GM12878 (cell line): ENCODE results near the gene RRP36. TPM values are rescaled to one million over a fixed set of nuclear protein-coding genes. Genes with fewer than 3 reads are reported as not detected.
A peak's percentile ranks its signal among the peaks of the same experiment; 100 is the strongest.

Source experiments
- ATF7 ChIP-seq: fragments of 450-650 bp; IDR thresholded peaks from 2 replicates; pipeline ENCODE4 v1.6.1; 2016; ENCODE audit warnings: low read depth, mild to moderate bottlenecking
- BMI1 ChIP-seq: fragments of 450-650 bp; IDR thresholded peaks from 2 replicates; pipeline ENCODE4 v1.6.1; 2016; ENCODE audit warnings: mild to moderate bottlenecking, moderate library complexity, borderline replicate concordance
- CHD2 ChIP-seq: IDR thresholded peaks from 2 replicates; pipeline ENCODE4 v1.6.1; 2011; ENCODE audit warnings: low read depth, low read length, improper control_type of control experiment, borderline replicate concordance
- E2F8 ChIP-seq: fragments of 450-650 bp; IDR thresholded peaks from 2 replicates; pipeline ENCODE4 v1.6.1; 2018; ENCODE audit warnings: mild to moderate bottlenecking, low read depth, moderate library complexity; ENCODE audit not compliant: partially characterized antibody
- EP300 ChIP-seq, 2 experiments: fragments of 150-350 bp in 1 of 2; IDR thresholded peaks; 2 replicates each; pipeline ENCODE4 v1.6.1; 2011 to 2012; ENCODE audit warnings: low read depth in 2 of 2, low read length in 2 of 2, borderline replicate concordance in 1 of 2, improper control_type of control experiment in 1 of 2, inconsistent platforms in 1 of 2; ENCODE audit not compliant: control insufficient read depth in 1 of 2
- GABPA ChIP-seq: IDR thresholded peaks from 2 replicates; pipeline ENCODE4 v1.6.1; 2014; ENCODE audit warnings: antibody characterized with exemption, low read depth, mild to moderate bottlenecking, inconsistent platforms
- GATAD2B ChIP-seq: fragments of 450-650 bp; conservative IDR thresholded peaks from 2 replicates; pipeline ENCODE4 v1.6.1; 2017; ENCODE audit warnings: low read depth, mild to moderate bottlenecking, moderate library complexity
- HCFC1 ChIP-seq: fragments of 150-350 bp; IDR thresholded peaks from 2 replicates; pipeline ENCODE4 v1.6.1; 2014; ENCODE audit warnings: low read length
- JUND ChIP-seq: IDR thresholded peaks from 2 replicates; pipeline ENCODE4 v1.6.1; 2012; ENCODE audit warnings: low read depth, mild to moderate bottlenecking, low read length, improper control_type of control experiment, moderate library complexity
- MTA2 ChIP-seq: fragments of 450-650 bp; IDR thresholded peaks from 2 replicates; pipeline ENCODE4 v1.6.1; 2016; ENCODE audit warnings: low read depth, mild to moderate bottlenecking, moderate library complexity
- MXI1 ChIP-seq: fragments of 150-350 bp; IDR thresholded peaks from 2 replicates; pipeline ENCODE4 v1.6.1; 2011; ENCODE audit warnings: low read depth, mild to moderate bottlenecking, inconsistent platforms, low read length, improper control_type of control experiment
- NKRF ChIP-seq: fragments of 450-650 bp; conservative IDR thresholded peaks from 2 replicates; pipeline ENCODE4 v1.6.1; 2017; ENCODE audit warnings: mild to moderate bottlenecking, moderate library complexity
- POLR2A ChIP-seq: IDR thresholded peaks from 2 replicates; pipeline ENCODE4 v1.6.1; 2011; ENCODE audit warnings: low read depth, mild to moderate bottlenecking, low read length
- RAD21 ChIP-seq: IDR thresholded peaks from 2 replicates; pipeline ENCODE4 v1.6.1; 2011; ENCODE audit warnings: mild to moderate bottlenecking, low read depth, low read length, moderate library complexity; ENCODE audit not compliant: insufficient read depth
- RELB ChIP-seq: fragments of 450-650 bp; IDR thresholded peaks from 2 replicates; pipeline ENCODE4 v1.6.1; 2017; ENCODE audit warnings: low read depth, mild to moderate bottlenecking, moderate library complexity
- RFX5 ChIP-seq: IDR thresholded peaks from 2 replicates; pipeline ENCODE4 v1.6.1; 2011; ENCODE audit warnings: low read depth, low read length, improper control_type of control experiment
- SIN3A ChIP-seq: IDR thresholded peaks from 2 replicates; pipeline ENCODE4 v1.6.1; 2012; ENCODE audit warnings: low read depth, low read length, improper control_type of control experiment
- ZBTB40 ChIP-seq: fragments of 450-650 bp; IDR thresholded peaks from 2 replicates; pipeline ENCODE4 v1.6.1; 2016; ENCODE audit warnings: mild to moderate bottlenecking, moderate library complexity, borderline replicate concordance
- ZNF24 ChIP-seq: fragments of 450-650 bp; IDR thresholded peaks from 2 replicates; pipeline ENCODE4 v1.6.1; 2017; ENCODE audit warnings: antibody characterized with exemption, mild to moderate bottlenecking
- ZSCAN29 ChIP-seq: fragments of 450-650 bp; IDR thresholded peaks from 2 replicates; pipeline ENCODE4 v1.6.1; 2017; ENCODE audit warnings: mild to moderate bottlenecking, moderate library complexity
- polyA plus RNA-seq, 11 experiments: library from polyadenylated mRNA; depleted of rRNA in 4 of 11; unstranded in 6 of 11; stranded (reverse) in 5 of 11; fragments of >200 nt; fragmentation: Nextera tagmentation in 4 of 11; fragmentation: Illumina TruSeq in 1 of 11; extraction: Ambion mirVana in 4 of 11; extraction: Trizol in 1 of 11; gene quantifications; 1 replicate in 1 of 11; 2 replicates in 10 of 11; pipeline versions ENCODE4 v1.2.1 to v1.2.3, GENCODE V29; 2011 to 2016; ENCODE audit warnings: inconsistent platforms in 2 of 11, missing spikeins in 2 of 11, low read depth in 1 of 11
- total RNA-seq, 4 experiments: library from RNA; depleted of rRNA in 3 of 4; stranded (reverse); fragments of >200 nt in 3 of 4; fragmentation: Illumina TruSeq in 1 of 4; extraction: Trizol in 1 of 4; gene quantifications; 2 replicates each; pipeline versions ENCODE4 v1.2.1 to v1.2.3, GENCODE V29; 2013 to 2021

Gene RRP36
- total and polyA plus RNA-seq, 10 of the 15 experiments (the other 5 are each of a cell fraction or from before 2014, with no cell fraction given), result 17.6 to 101 (median 69.7) TPM

- TF ChIP-seq ZNF24 (no peak), GABPA (peak; percentile 87), MXI1 (peak; percentile 73; the same call in 1 of the 2 replicates), MTA2 (0 out of 2 replicates have a peak, but pooled peaks have one; percentile 35), JUND (no peak), RAD21 (no peak), POLR2A (peak; percentile 94), ATF7 (peak; percentile 67), SIN3A (peak; percentile 66; the same call in 1 of the 2 replicates), HCFC1 (peak; percentile 58), ZBTB40 (peak; percentile 87), NKRF (peak; percentile 92), ZSCAN29 (no peak), RELB (peak; percentile 71), EP300 (IDR thresholded peaks at IDR 0.05; ENCODE audit: borderline replicate concordance in 1 of 2, control insufficient read depth in 1 of 2, low read depth in 2 of 2, low read length in 2 of 2) (0 out of 4 replicates have a peak, but pooled peaks of 1 of the 2 experiments have one; percentile 15), E2F8 (peak; percentile 78), BMI1 (no peak), GATAD2B (peak; percentile 88; the same call in 1 of the 2 replicates), RFX5 (no peak), CHD2 (0 out of 2 replicates have a peak, but pooled peaks have one; percentile 14)
Measured at GRCh38 chr6:43053545-43054205, 32.3 kb downstream of the RRP36 start, which contains the start of gene CUL7 (continued).
